ENCODE data around the gene ZGPAT.
"Not testable (repeated sequence)": the region's sequence is repeated elsewhere in the genome, so short reads cannot be mapped to it uniquely, and the experiment has no call there.

ZGPAT gene

GRCh38 chr20:63774306-63774705, 66.5 kb downstream of the ZGPAT start:
- ChIA-PET POLR2A (no interaction called here), CTCF (interaction anchor here (1.1 to 6.4 kb wide), 4 partner anchors 9 to 90 kb away, joined by 4 to 23 read pairs (median 6); partner anchors contain the start of gene TPD52L2)
- no peak for DNase-seq (ENCODE audit: extremely low spot score)
- no peak for TF ChIP-seq CTCF (IDR thresholded peaks at IDR 0.05; ENCODE audit: control extremely low read depth, extremely low read depth, low read depth, missing control alignments)

- ChIA-PET POLR2A (interaction anchor here (0.5 kb wide), 1 partner anchor 271 kb away, joined by 3 read pairs; no protein-coding TSS in a partner anchor), CTCF (interaction anchor here (1.1 to 6.4 kb wide), 5 partner anchors 8 to 89 kb away, joined by 4 to 23 read pairs (median 5); partner anchors contain the start of gene TPD52L2)
- TF ChIP-seq CTCF (IDR thresholded peaks at IDR 0.05; ENCODE audit: control extremely low read depth, extremely low read depth, low read depth, missing control alignments), result peak; percentile 22
- DNase-seq (ENCODE audit: extremely low spot score), result no peak
Measured at GRCh38 chr20:63775096-63775978, 67.5 kb downstream of the ZGPAT start.

- DNase-seq (ENCODE audit: extremely low spot score); POLR2A ChIA-PET: not testable (repeated sequence)
- CTCF ChIA-PET, result interaction anchor here (2.0 to 6.4 kb wide), 2 partner anchors 9 kb away, joined by 5 to 23 read pairs; no protein-coding TSS in a partner anchor
Measured at GRCh38 chr20:63776875-63777274, 69.0 kb downstream of the ZGPAT start.

- TF ChIP-seq CTCF (IDR thresholded peaks at IDR 0.05; ENCODE audit: control extremely low read depth, extremely low read depth, low read depth, missing control alignments), result no peak
- CTCF ChIA-PET, result interaction anchor here (2.0 to 6.4 kb wide), 2 partner anchors 9 to 10 kb away, joined by 5 to 23 read pairs; no protein-coding TSS in a partner anchor
- POLR2A ChIA-PET, result no interaction called here
- no peak for DNase-seq (ENCODE audit: extremely low spot score)
Measured at GRCh38 chr20:63777614-63778013, 69.8 kb downstream of the ZGPAT start.

- ChIA-PET POLR2A (no interaction called here), CTCF (interaction anchor here (1.2 to 6.4 kb wide), 2 partner anchors 8 to 13 kb away, joined by 4 to 23 read pairs; no protein-coding TSS in a partner anchor)
- no peak for DNase-seq (ENCODE audit: extremely low spot score)
- TF ChIP-seq CTCF (IDR thresholded peaks at IDR 0.05; ENCODE audit: control extremely low read depth, extremely low read depth, low read depth, missing control alignments), result no peak
Measured at GRCh38 chr20:63778034-63778752, 70.4 kb downstream of the ZGPAT start.

- no peak for TF ChIP-seq CTCF (IDR thresholded peaks at IDR 0.05; ENCODE audit: control extremely low read depth, extremely low read depth, low read depth, missing control alignments)
- CTCF ChIA-PET, result interaction anchor here (1.2 to 6.4 kb wide), 2 partner anchors 7 to 12 kb away, joined by 4 to 23 read pairs; no protein-coding TSS in a partner anchor
- POLR2A ChIA-PET, result no interaction called here
- no peak for DNase-seq (ENCODE audit: extremely low spot score)
Measured at GRCh38 chr20:63778857-63779256, 71.0 kb downstream of the ZGPAT start.
